GM12892 (cell line): ENCODE data around the gene BORCS5.

Experiments used
- DNase-seq: peaks from one replicate; pipeline ENCODE4 v3.0.0; 2011; ENCODE audit not compliant: insufficient read length
- FAIRE-seq: peaks from 2 replicates; lab custom pipeline; 2011; peaks lifted over from hg19 to GRCh38; lab: Jason Lieb, UNC
- POLR2A ChIP-seq: IDR thresholded peaks from 2 replicates; pipeline ENCODE4 v1.6.1; 2011; ENCODE audit warnings: low read depth, low read length, control low read depth
- POLR2AphosphoS5 ChIP-seq: IDR thresholded peaks from 2 replicates; pipeline ENCODE4 v1.6.1; 2011; ENCODE audit warnings: low read depth, low read length, control low read depth
- TAF1 ChIP-seq: IDR thresholded peaks from 2 replicates; pipeline ENCODE4 v1.6.1; 2011; ENCODE audit warnings: low read depth, mild to moderate bottlenecking, control low read depth, low read length, borderline replicate concordance

The BORCS5 gene

GRCh38 chr12:12505544-12506495 is 148.9 kb downstream of the BORCS5 start:
- DNase-seq (peak; percentile 38), FAIRE-seq (peak; percentile 81)
- TF ChIP-seq TAF1 (no peak), POLR2AphosphoS5 (no peak), POLR2A (no peak)

DNA sequence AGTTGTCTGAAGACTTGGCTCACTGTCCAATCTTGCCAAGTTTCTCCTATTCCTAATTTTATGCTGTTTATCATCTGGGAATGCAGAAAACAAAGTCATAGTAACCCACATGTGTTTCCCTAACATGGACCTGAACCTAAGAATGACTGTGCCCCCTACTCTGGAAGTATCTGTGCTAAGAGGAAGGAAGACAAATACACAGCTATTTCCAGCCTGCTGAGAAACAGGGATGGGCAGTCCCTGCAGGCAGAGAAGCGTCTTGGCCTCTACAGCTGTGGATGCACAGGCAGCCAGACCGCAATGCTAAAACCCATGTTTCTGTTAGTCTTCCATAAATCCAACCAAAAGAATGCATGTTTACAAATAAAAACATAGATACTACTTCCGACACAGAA is 149.6 kb downstream of the BORCS5 start:
- FAIRE-seq (peak; percentile 9), DNase-seq (no peak)
- TF ChIP-seq POLR2A (no peak), TAF1 (no peak)

- TF ChIP-seq POLR2A (no peak), POLR2AphosphoS5 (no peak), TAF1 (no peak)
- no peak for FAIRE-seq
- no peak for DNase-seq
Measured at GRCh38 chr12:12507121-12507520, 150.2 kb downstream of the BORCS5 start.

GRCh38 chr12:12508612-12509011 is 151.7 kb downstream of the BORCS5 start:
- FAIRE-seq (no peak), DNase-seq (no peak)
- TF ChIP-seq POLR2AphosphoS5 (no peak), POLR2A (no peak), TAF1 (no peak)

GRCh38 chr12:12510141-12510540 is 153.3 kb downstream of the BORCS5 start:
- TF ChIP-seq POLR2A (no peak), TAF1 (no peak), POLR2AphosphoS5 (no peak)
- FAIRE-seq (no peak), DNase-seq (no peak)

DNA sequence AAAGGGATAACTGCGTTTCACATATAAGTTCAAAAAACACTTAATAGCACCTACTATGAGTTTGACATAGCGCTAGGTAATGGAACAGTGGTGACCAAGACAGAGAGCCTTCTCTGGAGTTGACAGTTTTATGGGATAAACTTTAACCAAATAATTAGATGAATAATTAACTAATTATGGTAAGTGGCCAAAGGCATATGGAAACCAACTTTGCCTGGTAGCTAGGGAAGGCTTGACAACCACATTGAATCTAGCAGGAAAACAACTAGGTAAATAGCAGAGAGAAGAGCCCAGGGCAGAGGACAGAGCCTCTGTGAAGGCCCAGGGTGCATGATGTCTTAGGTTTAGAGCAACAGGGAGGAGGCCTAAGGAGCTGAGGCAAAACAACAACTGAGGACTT is 153.7 kb downstream of the BORCS5 start:
- no peak for FAIRE-seq
- no peak for DNase-seq
- TF ChIP-seq POLR2AphosphoS5 = no peak
- TF ChIP-seq TAF1 = no peak
- no peak for TF ChIP-seq POLR2A

DNA sequence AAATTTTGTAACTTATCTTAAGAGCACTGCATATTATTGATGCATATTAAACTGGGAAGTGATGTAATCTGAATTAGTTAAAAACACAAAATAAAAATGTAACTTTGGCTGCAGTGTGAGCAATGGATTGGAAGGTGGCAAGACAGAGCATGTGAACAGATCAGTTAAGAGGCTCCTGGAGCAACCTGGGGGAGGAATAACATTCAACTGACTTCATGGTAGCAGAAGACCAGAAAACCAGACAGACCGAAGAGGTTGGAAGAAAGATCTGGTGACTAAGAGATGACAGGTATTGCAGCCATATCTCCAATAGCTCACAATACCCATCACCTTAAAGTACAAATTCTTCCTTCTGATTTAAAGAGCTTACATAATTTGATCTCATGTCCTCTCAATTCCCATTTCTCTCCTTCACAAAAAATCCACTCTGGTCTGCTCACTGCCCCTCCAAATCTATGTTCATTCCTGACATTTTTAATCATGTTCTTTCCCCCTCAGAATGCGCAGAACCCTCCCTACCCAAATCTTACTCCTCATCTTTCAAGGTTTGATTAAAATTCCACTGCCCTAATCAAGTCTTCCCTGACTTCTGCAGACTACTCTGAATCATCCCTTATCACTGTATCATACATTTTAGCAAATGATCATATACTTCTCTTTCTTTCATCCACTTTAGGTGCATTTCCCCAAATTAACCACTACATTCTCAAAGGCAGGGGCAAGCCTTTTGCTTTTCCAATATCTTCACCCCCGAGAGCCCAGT is 154.3 kb downstream of the BORCS5 start:
- FAIRE-seq (no peak), DNase-seq (no peak)
- TF ChIP-seq POLR2AphosphoS5 = no peak
- no peak for TF ChIP-seq TAF1
- no peak for TF ChIP-seq POLR2A

DNA sequence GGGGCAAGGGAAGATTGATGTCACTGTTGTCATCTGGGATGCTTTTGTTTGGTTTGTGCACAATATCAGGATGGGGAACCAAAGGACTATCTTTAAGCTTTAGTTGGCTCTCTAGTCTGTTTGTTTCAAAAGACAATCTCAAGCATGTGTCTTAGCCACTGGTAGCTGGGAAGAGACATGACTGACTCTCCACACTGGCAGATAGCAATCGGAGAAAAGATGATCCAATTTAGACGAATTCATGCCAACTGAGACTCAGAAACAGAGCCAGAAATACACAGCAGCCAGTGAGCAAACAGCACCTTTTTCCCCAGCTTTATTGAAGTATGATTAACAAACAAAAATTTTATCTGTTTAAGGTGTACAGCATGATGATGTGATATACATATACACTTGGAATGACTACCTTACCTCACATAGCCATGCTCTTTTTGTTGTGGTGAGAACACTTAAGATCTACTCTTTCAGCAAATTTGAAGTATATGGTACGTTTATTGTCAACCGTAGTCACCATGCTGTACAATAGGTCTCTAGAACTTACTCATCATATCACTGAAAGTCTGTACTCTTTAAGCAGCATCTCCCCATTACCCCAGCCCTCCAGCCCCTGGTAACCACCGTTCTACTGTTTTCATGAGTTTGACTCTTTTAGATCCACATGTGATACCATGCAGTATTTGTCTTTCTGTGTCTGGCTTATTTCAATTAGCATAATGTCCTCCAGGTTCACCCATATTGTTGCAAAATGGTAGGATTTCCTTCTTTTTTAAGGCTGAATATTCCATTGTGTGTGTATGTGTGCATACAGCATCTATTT is 155.2 kb downstream of the BORCS5 start:
- no peak for TF ChIP-seq POLR2A
- TF ChIP-seq TAF1 = no peak
- FAIRE-seq (no peak), DNase-seq (no peak)

DNA sequence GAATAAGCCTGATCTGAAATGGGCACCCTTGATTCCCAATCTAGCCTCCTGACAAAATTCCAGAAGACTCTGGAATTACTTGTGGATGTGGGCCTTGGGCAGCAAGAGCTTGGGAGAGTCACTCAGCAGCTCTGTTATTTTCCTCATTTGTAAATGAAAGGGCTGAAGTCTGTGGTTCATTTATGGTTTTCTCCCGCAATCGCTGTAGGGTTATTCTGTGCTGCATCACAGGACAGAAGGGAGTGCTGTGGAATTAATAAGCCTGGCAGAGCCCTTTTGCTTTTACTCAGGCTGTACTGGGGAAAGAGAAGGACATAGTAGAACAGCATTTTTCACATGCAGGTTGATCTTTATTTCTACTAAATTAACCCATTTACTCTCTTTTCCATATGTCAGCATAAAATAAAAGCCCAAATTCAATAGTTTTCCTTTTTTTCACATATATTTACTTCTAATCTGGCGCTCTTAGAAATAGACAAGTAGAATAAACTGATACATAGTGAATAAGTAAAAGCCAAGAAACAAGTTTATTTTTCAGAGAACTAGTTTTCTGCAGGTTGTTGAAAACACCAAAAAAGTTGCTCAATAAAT is 156.6 kb downstream of the BORCS5 start:
- DNase-seq = no peak
- no peak for FAIRE-seq
- TF ChIP-seq POLR2AphosphoS5 = no peak
- TF ChIP-seq POLR2A = no peak
- no peak for TF ChIP-seq TAF1

- FAIRE-seq = no peak
- TF ChIP-seq TAF1 = no peak
- TF ChIP-seq POLR2AphosphoS5 = no peak
- TF ChIP-seq POLR2A = no peak
- DNase-seq = no peak
Measured at GRCh38 chr12:12518464-12518845, 161.6 kb downstream of the BORCS5 start.

DNA sequence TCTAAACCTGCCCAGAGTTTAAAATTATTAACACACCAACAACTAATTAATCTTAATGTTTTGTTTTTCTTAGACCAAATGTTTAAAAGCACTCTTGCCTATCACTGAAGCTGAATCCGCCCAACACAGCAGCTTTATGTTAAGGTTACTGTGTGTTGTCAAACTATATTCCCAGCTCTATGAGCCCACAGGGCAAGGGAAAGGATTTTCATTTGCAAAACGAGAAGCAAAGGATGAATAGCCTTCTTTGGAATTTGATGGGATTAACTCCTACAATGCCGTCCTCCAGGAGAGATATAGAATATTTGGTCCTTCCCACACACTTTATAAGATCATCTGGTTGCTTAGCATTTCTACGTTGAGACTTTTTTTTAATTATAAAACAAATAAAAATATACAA is 162.0 kb downstream of the BORCS5 start:
- DNase-seq = no peak
- TF ChIP-seq POLR2AphosphoS5 (no peak), TAF1 (no peak), POLR2A (no peak)
- no peak for FAIRE-seq
